OCI-LY1 (cell line): ENCODE measurements around the gene SMARCC2.

ENCODE experiments used
- EZH2 ChIP-seq: fragments of 200-600 bp; sonication (generic), shearing (Covaris generic); IDR thresholded peaks from 2 replicates; pipeline ENCODE4 v1.8.0; 2017; ENCODE audit warnings: borderline replicate concordance, mixed run types, mild to moderate bottlenecking, antibody characterized with exemption, low read length, moderate library complexity, mixed read lengths
- TF ChIP-seq, protein P1 (sequence below): fragments of 200-600 bp; sonication (generic), shearing (Covaris generic); IDR thresholded peaks from 2 replicates; pipeline ENCODE4 v1.5.1; 2017; ENCODE audit warnings: mild to moderate bottlenecking, antibody characterized with exemption, low read length, moderate library complexity, mixed read lengths

DNA sequence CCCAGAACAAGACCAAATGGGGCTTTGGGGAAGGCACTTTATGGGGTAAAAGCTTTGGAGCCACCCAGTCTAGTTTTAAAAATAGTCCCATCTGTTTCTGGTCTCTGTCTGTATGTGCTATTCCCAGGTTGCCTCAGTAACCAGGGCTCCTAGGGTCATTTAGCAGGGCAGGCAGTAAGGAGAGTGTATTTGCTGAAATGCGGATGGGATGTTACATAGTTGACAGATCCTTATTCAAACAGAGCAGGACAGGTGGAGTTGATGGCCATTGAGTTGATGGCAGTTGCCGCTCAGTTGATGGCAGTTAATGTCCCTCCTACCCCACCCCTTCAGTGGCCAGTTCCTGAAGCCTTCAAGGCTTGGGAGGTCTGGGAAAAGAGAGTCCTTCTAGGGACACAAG lies 66.6 kb downstream of the SMARCC2 start:
- TF ChIP-seq EZH2: no peak
- TF ChIP-seq, protein P1, sequence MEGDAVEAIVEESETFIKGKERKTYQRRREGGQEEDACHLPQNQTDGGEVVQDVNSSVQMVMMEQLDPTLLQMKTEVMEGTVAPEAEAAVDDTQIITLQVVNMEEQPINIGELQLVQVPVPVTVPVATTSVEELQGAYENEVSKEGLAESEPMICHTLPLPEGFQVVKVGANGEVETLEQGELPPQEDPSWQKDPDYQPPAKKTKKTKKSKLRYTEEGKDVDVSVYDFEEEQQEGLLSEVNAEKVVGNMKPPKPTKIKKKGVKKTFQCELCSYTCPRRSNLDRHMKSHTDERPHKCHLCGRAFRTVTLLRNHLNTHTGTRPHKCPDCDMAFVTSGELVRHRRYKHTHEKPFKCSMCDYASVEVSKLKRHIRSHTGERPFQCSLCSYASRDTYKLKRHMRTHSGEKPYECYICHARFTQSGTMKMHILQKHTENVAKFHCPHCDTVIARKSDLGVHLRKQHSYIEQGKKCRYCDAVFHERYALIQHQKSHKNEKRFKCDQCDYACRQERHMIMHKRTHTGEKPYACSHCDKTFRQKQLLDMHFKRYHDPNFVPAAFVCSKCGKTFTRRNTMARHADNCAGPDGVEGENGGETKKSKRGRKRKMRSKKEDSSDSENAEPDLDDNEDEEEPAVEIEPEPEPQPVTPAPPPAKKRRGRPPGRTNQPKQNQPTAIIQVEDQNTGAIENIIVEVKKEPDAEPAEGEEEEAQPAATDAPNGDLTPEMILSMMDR: no peak
